H54 (cell line): ENCODE results near the gene COL1A1.

Source experiments
- DNase-seq: peaks from one replicate; pipeline ENCODE4 v3.0.0; 2011; ENCODE audit warnings: low spot score, mixed read lengths; ENCODE audit not compliant: insufficient read length
- FAIRE-seq: peaks from 3 replicates; lab custom pipeline; 2011; peaks lifted over from hg19 to GRCh38; lab: Jason Lieb, UNC
- POLR2A ChIP-seq: IDR thresholded peaks from 2 replicates; pipeline ENCODE4 v1.6.1; 2011; ENCODE audit warnings: low read depth, mild to moderate bottlenecking, low read length

COL1A1 gene

GRCh38 chr17:50173335-50173941 lies 28.0 kb downstream of the COL1A1 start:
- no peak for FAIRE-seq

GRCh38 chr17:50172936-50173334 lies 28.5 kb downstream of the COL1A1 start:
- no peak for TF ChIP-seq POLR2A
- no peak for DNase-seq
- FAIRE-seq = no peak

More at GRCh38 chr17:50173335-50173941, 28.0 kb downstream of the COL1A1 start:
- DNase-seq = peak; percentile 94
- peak; percentile 27 for TF ChIP-seq POLR2A

GRCh38 chr17:50172130-50172529 lies 29.3 kb downstream of the COL1A1 start:
- DNase-seq = no peak
- FAIRE-seq = no peak
- no peak for TF ChIP-seq POLR2A

- TF ChIP-seq POLR2A = no peak
- DNase-seq = no peak
- FAIRE-seq = no peak
Measured at GRCh38 chr17:50171371-50172071, 29.9 kb downstream of the COL1A1 start.

GRCh38 chr17:50170662-50171370 lies 30.6 kb downstream of the COL1A1 start:
- no peak for FAIRE-seq
- DNase-seq = no peak
- no peak for TF ChIP-seq POLR2A

- TF ChIP-seq POLR2A = no peak
- DNase-seq = no peak
- no peak for FAIRE-seq
Measured at GRCh38 chr17:50169881-50170459, 31.5 kb downstream of the COL1A1 start.

- no peak for TF ChIP-seq POLR2A
- peak; percentile 60 for DNase-seq
- no peak for FAIRE-seq
Measured at GRCh38 chr17:50169121-50169764, 32.2 kb downstream of the COL1A1 start.

- no peak for DNase-seq
- no peak for TF ChIP-seq POLR2A
- FAIRE-seq = no peak
Measured at GRCh38 chr17:50168319-50168718, 33.1 kb downstream of the COL1A1 start.

- TF ChIP-seq POLR2A = no peak
- FAIRE-seq (no peak), DNase-seq (no peak)
Measured at GRCh38 chr17:50167371-50167770, 34.1 kb downstream of the COL1A1 start.

GRCh38 chr17:50166518-50167181 lies 34.8 kb downstream of the COL1A1 start:
- FAIRE-seq (no peak), DNase-seq (no peak)
- no peak for TF ChIP-seq POLR2A

- DNase-seq (no peak), FAIRE-seq (no peak)
- TF ChIP-seq POLR2A = no peak
Measured at GRCh38 chr17:50165867-50166517, 35.4 kb downstream of the COL1A1 start, which contains the start of gene SGCA. TSS of gene SGCA (plus strand) at chr17:50166005. CDS start at chr17:50166041, 36 bp downstream.

GRCh38 chr17:50165466-50165865 lies 36.0 kb downstream of the COL1A1 start:
- DNase-seq (no peak), FAIRE-seq (no peak)
- no peak for TF ChIP-seq POLR2A
